Endothelial cell of umbilical vein (primary cell): Measurements from ENCODE around the gene ZNF184. TPM values are rescaled to one million over a fixed set of nuclear protein-coding genes. Genes with fewer than 3 reads are reported as not detected.

Source experiments
- BruUV-seq: library from RNA; stranded (reverse); fragments of 400-500 nt; replicated peaks from 2 replicates; lab custom pipeline; 2021; lab: Mats Ljungman, UMichigan
- CTCF ChIA-PET: fragments of 300-600, 350-600 bp; sonication (Branson Sonifier 250); formaldehyde crosslinking; loops from one replicate; lab custom pipeline; 2021; ENCODE audit warnings: antibody characterized with exemption, inconsistent platforms; lab: Charles Lee
- POLR2A ChIA-PET: fragments of 300-600, 350-600 bp; sonication (Branson Sonifier 250); formaldehyde crosslinking; loops from one replicate; lab custom pipeline; 2021; ENCODE audit warnings: antibody characterized with exemption, inconsistent platforms; lab: Charles Lee
- DNase-seq: peaks from one replicate; pipeline ENCODE4 v3.0.0-alpha.2; 2011; ENCODE audit warnings: low read depth, low spot score
- FAIRE-seq: peaks from 2 replicates; lab custom pipeline; 2011; peaks lifted over from hg19 to GRCh38; lab: Jason Lieb, UNC
- H2AFZ ChIP-seq: 2 replicates; pipeline ENCODE4 v1.6.0; 2012; ENCODE audit warnings: low read depth, low read length, control low read depth, inconsistent platforms
- H3K27ac ChIP-seq: 2 replicates; pipeline ENCODE4 v1.5.1; 2011; ENCODE audit warnings: low read depth, mild to moderate bottlenecking, control low read depth, low read length, moderate library complexity; ENCODE audit not compliant: insufficient read depth
- H3K27me3 ChIP-seq, 2 experiments: 2 replicates each; pipeline versions ENCODE4 v1.6.0 to v1.6.1; 2011; ENCODE audit warnings: low read length in 2 of 2, mixed read lengths in 1 of 2; ENCODE audit not compliant: control insufficient read depth in 2 of 2, insufficient read depth in 2 of 2
- H3K36me3 ChIP-seq, 2 experiments: 2 replicates in 1 of 2; 3 replicates in 1 of 2; pipeline ENCODE4 v1.5.1; 2011; ENCODE audit warnings: low read length in 2 of 2, mild to moderate bottlenecking in 1 of 2, moderate library complexity in 1 of 2; ENCODE audit not compliant: control insufficient read depth in 2 of 2, insufficient read depth in 2 of 2; ENCODE audit errors: extremely low read depth in 1 of 2
- H3K4me1 ChIP-seq: 3 replicates; pipeline ENCODE4 v1.5.1; 2011; ENCODE audit warnings: mild to moderate bottlenecking, low read length; ENCODE audit not compliant: control insufficient read depth, insufficient read depth; ENCODE audit errors: extremely low read depth
- H3K4me2 ChIP-seq: 2 replicates; pipeline ENCODE4 v1.6.1; 2011; ENCODE audit warnings: low read length, control low read depth, mixed read lengths; ENCODE audit not compliant: insufficient read depth
- H3K4me3 ChIP-seq, 3 experiments: fragments of 200-600 bp in 1 of 3; sonication (generic), shearing (Covaris generic) in 1 of 3; replicated peaks in 1 of 3; 2 replicates each; pipeline ENCODE4 v1.5.1; 2011 to 2016; ENCODE audit warnings: control low read depth in 3 of 3, low read length in 3 of 3, mild to moderate bottlenecking in 2 of 3, inconsistent platforms in 1 of 3, low read depth in 1 of 3, moderate library complexity in 1 of 3; ENCODE audit not compliant: insufficient read depth in 1 of 3
- H3K79me2 ChIP-seq: 2 replicates; pipeline ENCODE4 v1.6.0; 2012; ENCODE audit warnings: low read length, inconsistent platforms; ENCODE audit not compliant: control insufficient read depth, insufficient read depth
- H3K9ac ChIP-seq: replicated peaks from 2 replicates; pipeline ENCODE3; 2011; ENCODE audit warnings: low read length, control low read depth; ENCODE audit not compliant: insufficient read depth; ENCODE audit errors: extremely low read depth
- H3K9me1 ChIP-seq: replicated peaks from 3 replicates; pipeline ENCODE4 v1.6.0; 2011; ENCODE audit warnings: mild to moderate bottlenecking, low read length; ENCODE audit not compliant: control insufficient read depth, insufficient read depth; ENCODE audit errors: extremely low read depth
- H3K9me3 ChIP-seq: replicated peaks from 2 replicates; pipeline ENCODE4 v1.5.1; 2012; ENCODE audit warnings: low read length, inconsistent platforms; ENCODE audit not compliant: control insufficient read depth, insufficient read depth
- H4K20me1 ChIP-seq: replicated peaks from 2 replicates; pipeline ENCODE3; 2011; ENCODE audit warnings: mild to moderate bottlenecking, low read length; ENCODE audit not compliant: control insufficient read depth, insufficient read depth; ENCODE audit errors: extremely low read depth
- CTCF ChIP-seq, 2 donors: IDR thresholded peaks; 1 replicate in 1 of 2; 2 replicates in 1 of 2; pipeline ENCODE4 v1.5.1; 2011; ENCODE audit warnings: low read length in 2 of 2, mild to moderate bottlenecking in 2 of 2, moderate library complexity in 2 of 2, control low read depth in 1 of 2, inconsistent platforms in 1 of 2, low read depth in 1 of 2; ENCODE audit not compliant: insufficient read depth in 1 of 2; ENCODE audit errors: extremely low read depth in 1 of 2
- EZH2 ChIP-seq: IDR thresholded peaks from 2 replicates; pipeline ENCODE4 v1.6.1; 2012; ENCODE audit warnings: borderline replicate concordance, low read depth, mild to moderate bottlenecking, moderate library complexity, low read length, inconsistent platforms; ENCODE audit not compliant: severe bottlenecking
- FOS ChIP-seq: IDR thresholded peaks from 2 replicates; pipeline ENCODE4 v1.6.1; 2011; ENCODE audit warnings: mild to moderate bottlenecking, low read length, moderate library complexity, borderline replicate concordance; ENCODE audit not compliant: insufficient read depth
- GATA2 ChIP-seq: IDR thresholded peaks from 2 replicates; pipeline ENCODE4 v1.7.0; 2011; ENCODE audit warnings: low read depth, mild to moderate bottlenecking, moderate library complexity, mixed read lengths, low read length; ENCODE audit not compliant: insufficient read length, insufficient read depth
- JUN ChIP-seq: IDR thresholded peaks from 2 replicates; pipeline ENCODE4 v1.6.1; 2011; ENCODE audit warnings: borderline replicate concordance, low read depth; ENCODE audit not compliant: insufficient read length, insufficient read depth
- MAX ChIP-seq: IDR thresholded peaks from 2 replicates; pipeline ENCODE4 v1.6.1; 2011; ENCODE audit not compliant: insufficient read depth, insufficient read length
- MYC ChIP-seq: IDR thresholded peaks from one replicate; pipeline ENCODE4 v1.6.1; 2011; ENCODE audit warnings: mild to moderate bottlenecking, low read depth, low read length
- POLR2A ChIP-seq: IDR thresholded peaks from 2 replicates; pipeline ENCODE4 v1.6.1; 2012; ENCODE audit warnings: low read depth, mild to moderate bottlenecking, control low read depth, low read length
- POLR2AphosphoS5 ChIP-seq: IDR thresholded peaks from 2 replicates; pipeline ENCODE4 v1.6.1; 2012; ENCODE audit warnings: low read depth, mild to moderate bottlenecking, control low read depth, low read length, moderate library complexity; ENCODE audit not compliant: insufficient read depth
- dilution Hi-C: fragments of 300-500 bp; cut with MboI; formaldehyde crosslinking; loops from one replicate; pipeline ENCODE4 v1.15.0; 2019; ENCODE audit warnings: low sequenced_read_pairs; ENCODE audit not compliant: extremely low pct_ligation_motif_present
- intact Hi-C: fragments of 100-400 bp; cut with micrococcal nuclease; formaldehyde crosslinking; loops from one replicate; pipeline ENCODE4 v1.10.0; 2022
- polyA plus RNA-seq, 4 experiments: library from polyadenylated mRNA; depleted of rRNA in 3 of 4; stranded (reverse) in 3 of 4; unstranded in 1 of 4; fragments of >200 nt; gene quantifications; 2 replicates each; pipeline versions ENCODE4 v1.2.1 to v1.2.3, GENCODE V29; 2011 to 2012; ENCODE audit warnings: missing spikeins in 1 of 4
- total RNA-seq: library from RNA; stranded (reverse); gene quantifications from 2 replicates; pipeline ENCODE4 v1.2.3, GENCODE V29; 2021

ZNF184 gene
- total and polyA plus RNA-seq, 2 donors (not counting 3 experiments of a cell fraction or from before 2014, with no cell fraction given): 1.6 to 6.5 TPM

- ChIA-PET CTCF (interaction anchor here (2.4 to 5.6 kb wide), 2 partner anchors 235 to 378 kb away, joined by 47 to 90 read pairs; a partner anchor contains a TSS), POLR2A (no interaction called here)
- Histone ChIP-seq H2AFZ (no peak overlapping the region), H3K79me2 (no peaks in the 10 kb centered on the region), H4K20me1 (no peaks in the 10 kb centered on the region), H3K4me1 (peaks cover 3% of the 10 kb centered on the region), H3K36me3 (no peaks in the 10 kb centered on the region), H3K9ac (no peak overlapping the region), H3K27me3 (peaks cover 28 to 39% of the 10 kb centered on the region in 2 experiments), H3K4me3 (no peak overlapping the region), H3K9me3 (no peaks in the 10 kb centered on the region), H3K27ac (no peak overlapping the region), H3K9me1 (no peaks in the 10 kb centered on the region), H3K4me2 (no peak overlapping the region)
- no TSS peak for BruUV-seq
- dilution Hi-C loops: no loop called here
- FAIRE-seq: no peak
- TF ChIP-seq JUN (no peak), CTCF (IDR thresholded peaks at IDR 0.05; ENCODE audit: extremely low read depth in 1 of 2, insufficient read depth in 1 of 2, low read depth in 1 of 2, low read length in 2 of 2) (no peak), POLR2A (no peak), EZH2 (no peak), POLR2AphosphoS5 (no peak), MAX (no peak), FOS (no peak), MYC (no peak), GATA2 (no peak)
- intact Hi-C loops: no loop called here
- no peak for DNase-seq
Measured at GRCh38 chr6:27517238-27517637, 44.3 kb upstream of the ZNF184 start.
